HG02852 (cell line): ENCODE results near the gene NTSR1.

Experiments used
- ATAC-seq: cut with Tn5 transposase; IDR thresholded peaks from one replicate; pipeline ENCODE4 v1.9.1; 2021; ENCODE audit warnings: mild to moderate bottlenecking, moderate library complexity; ENCODE audit not compliant: unreplicated experiment

NTSR1 gene

GRCh38 chr20:62706857-62707256 is 1.8 kb upstream of the NTSR1 start:
- no peak for ATAC-seq

- no peak for ATAC-seq
These were observed 1.2 kb upstream of the NTSR1 start for GRCh38 chr20:62707276-62707920.

GRCh38 chr20:62707921-62708521 is 615 bp upstream of the NTSR1 start:
- no peak for ATAC-seq

GRCh38 chr20:62709537-62709905 is 885 bp downstream of the NTSR1 start:
- no peak for ATAC-seq

GRCh38 chr20:62710221-62710885 is 1.7 kb downstream of the NTSR1 start:
- ATAC-seq, result no peak

GRCh38 chr20:62710886-62711702 is 2.5 kb downstream of the NTSR1 start:
- ATAC-seq, result no peak

- no peak for ATAC-seq
These were observed 3.1 kb downstream of the NTSR1 start for GRCh38 chr20:62711703-62712101.

- ATAC-seq, result no peak
These were observed 4.0 kb downstream of the NTSR1 start for GRCh38 chr20:62712606-62713005.

GRCh38 chr20:62714006-62714405 is 5.4 kb downstream of the NTSR1 start:
- no peak for ATAC-seq

GRCh38 chr20:62714799-62715198 is 6.2 kb downstream of the NTSR1 start:
- no peak for ATAC-seq

- no peak for ATAC-seq
These were observed 6.6 kb downstream of the NTSR1 start for GRCh38 chr20:62715201-62715600.

- no peak for ATAC-seq
These were observed 7.7 kb downstream of the NTSR1 start for GRCh38 chr20:62716198-62716940.

GRCh38 chr20:62716941-62717310 is 8.3 kb downstream of the NTSR1 start:
- ATAC-seq, result no peak

GRCh38 chr20:62717933-62718332 is 9.3 kb downstream of the NTSR1 start:
- no peak for ATAC-seq

- ATAC-seq, result no peak
These were observed 9.9 kb downstream of the NTSR1 start for GRCh38 chr20:62718546-62718945.

- ATAC-seq, result no peak
These were observed 10.8 kb downstream of the NTSR1 start for GRCh38 chr20:62719250-62719935.

GRCh38 chr20:62721511-62722370 is 13.1 kb downstream of the NTSR1 start:
- no peak for ATAC-seq

- no peak for ATAC-seq
These were observed 14.0 kb downstream of the NTSR1 start for GRCh38 chr20:62722627-62723026.

- ATAC-seq, result no peak
These were observed 14.7 kb downstream of the NTSR1 start for GRCh38 chr20:62723351-62723750.
